MCF 10A (cell line): ENCODE measurements around the gene NCKAP1. TPM values are rescaled to one million over a fixed set of nuclear protein-coding genes. Genes with fewer than 3 reads are reported as not detected.

Experiments used
- BruUV-seq: library from RNA; stranded (reverse); fragments of 400-500 nt; replicated peaks from 2 replicates; lab custom pipeline; 2021; lab: Mats Ljungman, UMichigan
- CTCF ChIA-PET: fragments of 300-600 bp; sonication (Branson Sonifier 250); formaldehyde crosslinking; extraction: SDS; loops from one replicate; lab custom pipeline; 2021; ENCODE audit warnings: antibody characterized with exemption, inconsistent platforms; lab: Yijun Ruan, JAX
- POLR2A ChIA-PET: fragments of 300-600, 350-650 bp; sonication (Branson Sonifier 250); formaldehyde crosslinking; extraction: SDS; loops from one replicate; lab custom pipeline; 2020; ENCODE audit warnings: antibody characterized with exemption, inconsistent platforms; lab: Yijun Ruan, JAX
- DNase-seq: peaks from one replicate; pipeline ENCODE4 v3.0.0-alpha.2; 2018; ENCODE audit not compliant: unreplicated experiment
- H3K27ac Mint-ChIP-seq: one replicate; pipeline ENCODE4 v1.8.0; 2022; ENCODE audit warnings: mild to moderate bottlenecking, low read depth, mixed read lengths; ENCODE audit not compliant: unreplicated experiment
- H3K27me3 Mint-ChIP-seq: one replicate; pipeline ENCODE4 v1.8.0; 2022; ENCODE audit warnings: mixed read lengths; ENCODE audit not compliant: insufficient read depth, unreplicated experiment
- H3K36me3 Mint-ChIP-seq: one replicate; pipeline ENCODE4 v1.8.0; 2022; ENCODE audit warnings: mild to moderate bottlenecking, moderate library complexity, mixed read lengths; ENCODE audit not compliant: insufficient read depth, unreplicated experiment
- H3K4me1 Mint-ChIP-seq: one replicate; pipeline ENCODE4 v1.8.0; 2022; ENCODE audit warnings: mixed read lengths; ENCODE audit not compliant: insufficient read depth, unreplicated experiment
- H3K4me3 Mint-ChIP-seq: one replicate; pipeline ENCODE4 v1.8.0; 2022; ENCODE audit warnings: mild to moderate bottlenecking, moderate library complexity, mixed read lengths; ENCODE audit not compliant: unreplicated experiment
- H3K9me3 Mint-ChIP-seq: one replicate; pipeline ENCODE4 v1.8.0; 2022; ENCODE audit warnings: mixed read lengths; ENCODE audit not compliant: unreplicated experiment
- intact Hi-C: fragments of 100-400 bp; cut with micrococcal nuclease; formaldehyde crosslinking; loops from 2 replicates; pipeline ENCODE4 v1.14.1; 2022
- total RNA-seq: library from RNA; stranded (reverse); gene quantifications from 2 replicates; pipeline ENCODE4 v1.2.3, GENCODE V29; 2022
- TF ChIP-seq, protein P1 (sequence below): fragments of 200-600 bp; IDR thresholded peaks from one replicate; pipeline ENCODE4 v1.8.0; 2022; ENCODE audit warnings: antibody characterized with exemption, mild to moderate bottlenecking; ENCODE audit not compliant: unreplicated experiment

NCKAP1 gene
- total RNA-seq, 1 experiment from 2014 or later, result 160 TPM

DNA sequence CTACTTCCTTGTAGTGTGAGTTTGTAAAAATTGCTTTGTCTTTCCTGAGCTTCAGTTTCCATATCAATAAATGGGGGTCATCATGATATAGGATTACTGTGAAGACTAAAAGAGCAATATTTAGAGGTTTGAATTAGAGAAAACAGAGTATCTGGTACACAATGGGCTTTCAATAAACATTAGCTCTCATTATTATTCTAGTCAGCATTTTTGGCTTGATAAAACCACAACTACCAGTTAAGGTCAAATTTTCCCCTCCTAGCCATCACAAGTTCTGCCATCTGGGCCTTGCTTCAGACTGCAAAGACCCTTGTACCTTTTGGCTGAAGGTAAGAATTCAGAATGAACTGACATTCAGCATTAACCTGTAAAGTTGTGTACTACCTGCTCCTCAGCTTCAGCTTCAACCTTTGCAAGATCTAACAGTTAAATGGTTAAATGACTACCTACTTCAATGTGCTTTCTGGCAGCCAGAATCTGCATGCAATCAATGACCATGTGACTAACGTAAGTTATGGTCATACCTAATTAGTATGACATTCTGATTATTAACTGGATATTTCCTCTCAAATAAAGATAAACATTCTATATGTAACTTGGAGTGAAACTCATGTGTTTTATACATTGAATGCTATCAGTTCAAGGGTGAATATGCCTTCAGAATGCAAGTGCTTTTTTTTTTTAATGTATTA, 119.2 kb downstream of the NCKAP1 start:
- no peaks in the 10 kb centered on the region for H3K27me3 Mint-ChIP-seq
- POLR2A ChIA-PET, result interaction anchor here (0.7 kb wide), 1 partner anchor 203 kb away, joined by 3 read pairs; the partner anchor contains the start of gene DNAJC10
- TF ChIP-seq, protein P1, sequence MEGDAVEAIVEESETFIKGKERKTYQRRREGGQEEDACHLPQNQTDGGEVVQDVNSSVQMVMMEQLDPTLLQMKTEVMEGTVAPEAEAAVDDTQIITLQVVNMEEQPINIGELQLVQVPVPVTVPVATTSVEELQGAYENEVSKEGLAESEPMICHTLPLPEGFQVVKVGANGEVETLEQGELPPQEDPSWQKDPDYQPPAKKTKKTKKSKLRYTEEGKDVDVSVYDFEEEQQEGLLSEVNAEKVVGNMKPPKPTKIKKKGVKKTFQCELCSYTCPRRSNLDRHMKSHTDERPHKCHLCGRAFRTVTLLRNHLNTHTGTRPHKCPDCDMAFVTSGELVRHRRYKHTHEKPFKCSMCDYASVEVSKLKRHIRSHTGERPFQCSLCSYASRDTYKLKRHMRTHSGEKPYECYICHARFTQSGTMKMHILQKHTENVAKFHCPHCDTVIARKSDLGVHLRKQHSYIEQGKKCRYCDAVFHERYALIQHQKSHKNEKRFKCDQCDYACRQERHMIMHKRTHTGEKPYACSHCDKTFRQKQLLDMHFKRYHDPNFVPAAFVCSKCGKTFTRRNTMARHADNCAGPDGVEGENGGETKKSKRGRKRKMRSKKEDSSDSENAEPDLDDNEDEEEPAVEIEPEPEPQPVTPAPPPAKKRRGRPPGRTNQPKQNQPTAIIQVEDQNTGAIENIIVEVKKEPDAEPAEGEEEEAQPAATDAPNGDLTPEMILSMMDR, result no peak
- CTCF ChIA-PET, result no interaction called here
- H3K9me3 Mint-ChIP-seq, result no peaks in the 10 kb centered on the region
- H3K4me3 Mint-ChIP-seq, result no peak overlapping the region
- BruUV-seq, result no TSS peak
- H3K36me3 Mint-ChIP-seq, result peaks cover 75% of the 10 kb centered on the region
- no peak for DNase-seq
- peak overlapping the region; percentile 42 for H3K27ac Mint-ChIP-seq
- intact Hi-C loops, result no loop called here
- peaks cover 16% of the 10 kb centered on the region for H3K4me1 Mint-ChIP-seq

DNA sequence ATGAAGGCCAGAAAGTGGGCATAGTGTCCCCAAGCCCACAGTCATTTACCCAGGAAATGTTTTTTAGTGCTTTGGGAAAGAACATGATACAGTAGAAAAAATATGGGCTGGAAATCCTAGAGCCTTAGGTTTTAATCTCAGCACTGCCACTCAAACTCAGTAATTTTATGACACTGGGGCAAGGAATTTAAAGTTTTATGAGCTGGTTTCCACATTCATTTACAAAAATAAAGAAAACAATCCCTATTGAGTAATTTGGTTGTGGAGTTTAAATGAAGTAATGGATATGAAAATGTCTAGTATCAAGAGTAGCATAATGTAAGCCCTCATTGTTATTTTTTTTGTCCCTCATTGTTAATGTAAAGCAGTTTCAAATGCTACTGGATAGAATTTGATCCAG, 120.3 kb downstream of the NCKAP1 start:
- CTCF ChIA-PET, result no interaction called here
- H3K27me3 Mint-ChIP-seq, result no peaks in the 10 kb centered on the region
- intact Hi-C loops, result no loop called here
- no peaks in the 10 kb centered on the region for H3K9me3 Mint-ChIP-seq
- no peak for DNase-seq
- H3K36me3 Mint-ChIP-seq, result peaks cover 67% of the 10 kb centered on the region
- no peak overlapping the region for H3K4me3 Mint-ChIP-seq
- TF ChIP-seq, protein P1, result no peak
- peak overlapping the region; percentile 42 for H3K27ac Mint-ChIP-seq
- BruUV-seq, result no TSS peak
- H3K4me1 Mint-ChIP-seq, result peaks cover 12% of the 10 kb centered on the region
- POLR2A ChIA-PET, result interaction anchor here (0.9 to 1.1 kb wide), 3 partner anchors 13 to 72 kb away, joined by 3 read pairs; no protein-coding TSS in a partner anchor

DNA sequence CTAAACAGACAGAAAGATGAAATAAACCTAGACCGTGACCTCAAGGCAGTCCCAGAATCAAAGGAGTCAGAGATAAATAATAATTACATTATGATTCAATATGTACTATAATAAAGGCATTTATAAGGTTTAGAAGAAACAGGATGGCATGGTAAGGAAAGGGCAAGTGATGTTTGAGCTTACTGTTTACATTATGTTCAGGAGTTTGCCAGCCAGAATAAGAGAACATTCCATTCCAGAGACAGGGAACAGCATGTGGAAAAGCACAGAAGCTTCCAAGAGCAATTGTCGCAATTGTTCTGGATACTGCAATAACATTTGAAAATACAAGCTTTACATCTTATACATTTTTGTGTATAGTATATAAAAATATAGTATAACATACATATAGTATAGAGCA, 121.8 kb downstream of the NCKAP1 start:
- Mint-ChIP-seq H3K4me1 (peaks cover 12% of the 10 kb centered on the region), H3K36me3 (peaks cover 68% of the 10 kb centered on the region), H3K27me3 (no peaks in the 10 kb centered on the region), H3K9me3 (no peaks in the 10 kb centered on the region), H3K27ac (no peak overlapping the region), H3K4me3 (no peak overlapping the region)
- ChIA-PET POLR2A (interaction anchor here (1.0 to 1.5 kb wide), 2 partner anchors 9 to 11 kb away, joined by 3 to 5 read pairs; no protein-coding TSS in a partner anchor), CTCF (interaction anchor here (0.6 to 1.4 kb wide), 6 partner anchors 13 to 287 kb away, joined by 3 to 5 read pairs (median 4); no protein-coding TSS in a partner anchor)
- DNase-seq, result no peak
- intact Hi-C loops, result no loop called here
- TF ChIP-seq, protein P1, result no peak
- BruUV-seq, result no TSS peak
